Measurements from ENCODE around the gene SGMS1. TPM values are rescaled to one million over a fixed set of nuclear protein-coding genes. Genes with fewer than 3 reads are reported as not detected.

SGMS1 gene
- total and polyA plus RNA-seq, 2 donors (not counting 3 experiments of a cell fraction or from before 2014, with no cell fraction given) = 9.7 to 23.7 TPM

DNA sequence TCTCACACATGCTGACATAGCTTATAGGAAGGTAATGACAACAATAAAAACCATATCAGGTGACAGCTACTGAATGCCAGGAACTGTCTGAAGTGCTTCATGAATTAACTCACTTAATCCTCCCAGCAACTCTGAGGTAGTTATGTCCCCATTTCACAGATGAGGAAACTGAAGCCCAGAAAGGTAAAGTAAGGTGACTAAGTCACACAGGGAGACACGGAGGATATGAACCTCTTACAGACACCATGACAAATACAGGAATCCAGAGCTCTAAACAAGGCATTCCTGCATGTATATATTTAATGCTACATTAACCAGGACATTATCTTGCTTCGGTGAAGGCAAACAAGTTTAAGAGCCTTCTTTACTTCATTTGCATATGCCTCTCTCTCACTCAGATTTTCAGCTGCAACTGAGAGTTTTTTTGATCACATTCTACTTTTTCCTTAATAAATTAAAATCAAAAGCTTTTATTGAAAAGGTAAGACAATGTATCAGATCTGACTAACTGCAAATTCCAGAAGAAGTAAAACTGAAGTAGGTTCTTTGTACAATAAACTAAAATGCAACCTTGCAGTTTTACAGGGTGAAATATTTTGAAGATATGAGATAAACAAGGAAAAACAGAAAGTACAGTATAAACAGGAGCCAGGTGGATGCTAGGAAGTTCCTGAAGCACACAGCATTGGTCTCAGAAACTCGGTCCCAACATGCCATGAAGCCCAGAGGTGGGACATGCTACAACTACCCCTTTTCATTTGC lies 79.5 kb downstream of the SGMS1 start:
- Histone ChIP-seq H3K9ac (replicated peaks; ENCODE audit: extremely low read depth, insufficient read depth, low read length) (no peak overlapping the region), H3K27me3 (ENCODE audit: control insufficient read depth in 2 of 2, insufficient read depth in 2 of 2, low read length in 2 of 2) (no peaks in the 10 kb centered on the region), H3K4me2 (ENCODE audit: insufficient read depth, low read length) (no peak overlapping the region), H4K20me1 (replicated peaks; ENCODE audit: control insufficient read depth, extremely low read depth, insufficient read depth, low read length) (no peaks in the 10 kb centered on the region), H3K9me1 (replicated peaks; ENCODE audit: control insufficient read depth, extremely low read depth, insufficient read depth, low read length) (no peaks in the 10 kb centered on the region), H3K27ac (ENCODE audit: insufficient read depth, low read depth, low read length) (no peak overlapping the region), H3K79me2 (ENCODE audit: control insufficient read depth, insufficient read depth, low read length) (no peaks in the 10 kb centered on the region), H2AFZ (ENCODE audit: low read depth, low read length) (no peak overlapping the region), H3K36me3 (ENCODE audit: control insufficient read depth in 2 of 2, extremely low read depth in 1 of 2, insufficient read depth in 2 of 2, low read length in 2 of 2) (no peaks in the 10 kb centered on the region), H3K4me3 (replicated peaks in 1 of 3; ENCODE audit: insufficient read depth in 1 of 3, low read depth in 1 of 3, low read length in 3 of 3) (no peak overlapping the region), H3K9me3 (replicated peaks; ENCODE audit: control insufficient read depth, insufficient read depth, low read length) (no peaks in the 10 kb centered on the region), H3K4me1 (ENCODE audit: control insufficient read depth, extremely low read depth, insufficient read depth, low read length) (no peaks in the 10 kb centered on the region)
- intact Hi-C loops (cut with micrococcal nuclease) = no loop called here
- no TSS peak for BruUV-seq (replicated peaks)
- TF ChIP-seq POLR2A (IDR thresholded peaks at IDR 0.05; ENCODE audit: low read depth, low read length) (no peak), POLR2AphosphoS5 (IDR thresholded peaks at IDR 0.05; ENCODE audit: insufficient read depth, low read depth, low read length) (no peak), EZH2 (IDR thresholded peaks at IDR 0.05; ENCODE audit: borderline replicate concordance, low read depth, low read length, severe bottlenecking) (no peak), GATA2 (IDR thresholded peaks at IDR 0.05; ENCODE audit: insufficient read depth, insufficient read length, low read depth, low read length) (no peak), MYC (IDR thresholded peaks at IDR 0.05; ENCODE audit: low read depth, low read length) (no peak), JUN (IDR thresholded peaks at IDR 0.05; ENCODE audit: borderline replicate concordance, insufficient read depth, insufficient read length, low read depth) (no peak), FOS (IDR thresholded peaks at IDR 0.05; ENCODE audit: borderline replicate concordance, insufficient read depth, low read length) (no peak)
- TF ChIP-seq, protein P1, sequence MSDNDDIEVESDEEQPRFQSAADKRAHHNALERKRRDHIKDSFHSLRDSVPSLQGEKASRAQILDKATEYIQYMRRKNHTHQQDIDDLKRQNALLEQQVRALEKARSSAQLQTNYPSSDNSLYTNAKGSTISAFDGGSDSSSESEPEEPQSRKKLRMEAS (IDR thresholded peaks at IDR 0.05; ENCODE audit: insufficient read depth, insufficient read length) = no peak
- TF ChIP-seq, protein P2, sequence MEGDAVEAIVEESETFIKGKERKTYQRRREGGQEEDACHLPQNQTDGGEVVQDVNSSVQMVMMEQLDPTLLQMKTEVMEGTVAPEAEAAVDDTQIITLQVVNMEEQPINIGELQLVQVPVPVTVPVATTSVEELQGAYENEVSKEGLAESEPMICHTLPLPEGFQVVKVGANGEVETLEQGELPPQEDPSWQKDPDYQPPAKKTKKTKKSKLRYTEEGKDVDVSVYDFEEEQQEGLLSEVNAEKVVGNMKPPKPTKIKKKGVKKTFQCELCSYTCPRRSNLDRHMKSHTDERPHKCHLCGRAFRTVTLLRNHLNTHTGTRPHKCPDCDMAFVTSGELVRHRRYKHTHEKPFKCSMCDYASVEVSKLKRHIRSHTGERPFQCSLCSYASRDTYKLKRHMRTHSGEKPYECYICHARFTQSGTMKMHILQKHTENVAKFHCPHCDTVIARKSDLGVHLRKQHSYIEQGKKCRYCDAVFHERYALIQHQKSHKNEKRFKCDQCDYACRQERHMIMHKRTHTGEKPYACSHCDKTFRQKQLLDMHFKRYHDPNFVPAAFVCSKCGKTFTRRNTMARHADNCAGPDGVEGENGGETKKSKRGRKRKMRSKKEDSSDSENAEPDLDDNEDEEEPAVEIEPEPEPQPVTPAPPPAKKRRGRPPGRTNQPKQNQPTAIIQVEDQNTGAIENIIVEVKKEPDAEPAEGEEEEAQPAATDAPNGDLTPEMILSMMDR (IDR thresholded peaks at IDR 0.05; ENCODE audit: extremely low read depth in 1 of 2, insufficient read depth in 1 of 2, low read depth in 1 of 2, low read length in 2 of 2) = no peak
- CTCF ChIA-PET = interaction anchor here (0.9 to 1.0 kb wide), 2 partner anchors 10 to 24 kb away, joined by 3 read pairs; no protein-coding TSS in a partner anchor
- DNase-seq (ENCODE audit: low read depth, low spot score) (no peak), FAIRE-seq (no peak)
- dilution Hi-C loops (cut with MboI; ENCODE audit: extremely low pct_ligation_motif_present, low sequenced_read_pairs) = no loop called here
- POLR2A ChIA-PET = no interaction called here

Measured in endothelial cell of umbilical vein (primary cell).